Activated CD4-positive, alpha-beta memory T cell treated with anti-CD3 and anti-CD28 coated beads for 36 hours (primary cell): Measurements from ENCODE around the gene LENG1. TPM values are rescaled to one million over a fixed set of nuclear protein-coding genes. Genes with fewer than 3 reads are reported as not detected.

ENCODE experiments used
- CTCF ChIA-PET: fragments of 350-600 bp; sonication (Branson Sonifier 250); formaldehyde crosslinking; loops from one replicate; lab custom pipeline; 2021; ENCODE audit warnings: antibody characterized with exemption, inconsistent platforms; lab: Charles Lee
- POLR2A ChIA-PET: fragments of 350-600 bp; sonication (Branson Sonifier 250); formaldehyde crosslinking; loops from one replicate; lab custom pipeline; 2021; ENCODE audit warnings: antibody characterized with exemption; lab: Charles Lee
- DNase-seq: peaks from one replicate; pipeline ENCODE4 v3.0.0-alpha.2; 2020
- H3K27ac Mint-ChIP-seq: one replicate; pipeline ENCODE4 v1.8.0; 2021; ENCODE audit warnings: mixed read lengths
- H3K27me3 Mint-ChIP-seq: one replicate; pipeline ENCODE4 v1.8.0; 2021; ENCODE audit warnings: mixed read lengths
- H3K36me3 Mint-ChIP-seq: one replicate; pipeline ENCODE4 v1.8.0; 2021; ENCODE audit warnings: mixed read lengths
- H3K4me1 Mint-ChIP-seq: one replicate; pipeline ENCODE4 v1.8.0; 2021; ENCODE audit warnings: low read depth, mixed read lengths
- H3K4me3 Mint-ChIP-seq: one replicate; pipeline ENCODE4 v1.8.0; 2021; ENCODE audit warnings: mild to moderate bottlenecking, mixed read lengths
- H3K9me3 Mint-ChIP-seq: one replicate; pipeline ENCODE4 v1.8.0; 2021; ENCODE audit warnings: mixed read lengths
- intact Hi-C: fragments of 100-400 bp; cut with micrococcal nuclease; formaldehyde crosslinking; loops from one replicate; pipeline ENCODE4 v1.15.1; 2023
- total RNA-seq, 2 experiments: library from RNA; stranded (reverse); gene quantifications; one replicate each; pipeline ENCODE4 v1.2.3, GENCODE V29; 2021

LENG1 gene
- total RNA-seq, 2 experiments from 2014 or later: 4.7 to 5.3 TPM

DNA sequence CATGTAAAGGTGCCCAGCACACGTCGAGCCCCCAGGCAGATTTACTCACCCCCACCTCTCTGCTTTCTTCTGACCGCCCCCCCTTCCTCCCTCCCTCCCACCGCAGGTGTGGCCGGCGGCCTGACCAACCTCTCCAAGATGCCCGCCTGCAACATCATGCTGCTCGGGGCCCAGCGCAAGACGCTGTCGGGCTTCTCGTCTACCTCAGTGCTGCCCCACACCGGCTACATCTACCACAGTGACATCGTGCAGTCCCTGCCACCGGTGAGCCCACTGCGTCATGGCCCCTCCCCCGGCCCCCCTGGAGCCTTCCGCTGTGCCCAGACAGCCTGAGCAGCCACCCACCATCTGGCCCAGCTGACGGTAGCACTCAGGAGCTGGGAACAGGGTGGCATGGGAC, 35.1 kb downstream of the LENG1 start:
- CTCF ChIA-PET: no interaction called here
- no peak overlapping the region for H3K4me3 Mint-ChIP-seq
- intact Hi-C loops: no loop called here
- DNase-seq: no peak
- POLR2A ChIA-PET: no interaction called here
- H3K27me3 Mint-ChIP-seq: no peaks in the 10 kb centered on the region
- H3K36me3 Mint-ChIP-seq: peaks cover 30% of the 10 kb centered on the region
- H3K4me1 Mint-ChIP-seq: no peaks in the 10 kb centered on the region
- no peaks in the 10 kb centered on the region for H3K9me3 Mint-ChIP-seq
- no peak overlapping the region for H3K27ac Mint-ChIP-seq

DNA sequence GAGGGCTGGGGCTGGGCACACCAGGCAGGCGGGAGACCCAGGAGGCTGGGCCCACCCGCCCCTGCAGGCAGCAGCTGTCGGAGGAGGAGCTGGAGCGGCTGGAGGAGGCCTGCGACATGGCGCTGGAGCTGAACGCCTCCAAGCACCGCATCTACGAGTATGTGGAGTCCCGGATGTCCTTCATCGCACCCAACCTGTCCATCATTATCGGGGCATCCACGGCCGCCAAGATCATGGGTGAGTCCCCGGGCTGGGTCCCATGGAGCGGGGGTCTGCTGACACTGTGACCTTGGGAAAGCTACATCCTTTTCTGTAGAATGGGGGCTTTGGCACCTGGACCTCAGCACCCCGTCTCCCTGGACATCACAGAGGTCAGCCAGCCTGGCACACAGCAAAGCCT, 35.8 kb downstream of the LENG1 start:
- DNase-seq: no peak
- no peaks in the 10 kb centered on the region for H3K9me3 Mint-ChIP-seq
- H3K4me1 Mint-ChIP-seq: no peaks in the 10 kb centered on the region
- H3K27me3 Mint-ChIP-seq: no peaks in the 10 kb centered on the region
- peaks cover 28% of the 10 kb centered on the region for H3K36me3 Mint-ChIP-seq
- H3K27ac Mint-ChIP-seq: no peak overlapping the region
- CTCF ChIA-PET: no interaction called here
- intact Hi-C loops: no loop called here
- POLR2A ChIA-PET: no interaction called here
- H3K4me3 Mint-ChIP-seq: no peak overlapping the region

DNA sequence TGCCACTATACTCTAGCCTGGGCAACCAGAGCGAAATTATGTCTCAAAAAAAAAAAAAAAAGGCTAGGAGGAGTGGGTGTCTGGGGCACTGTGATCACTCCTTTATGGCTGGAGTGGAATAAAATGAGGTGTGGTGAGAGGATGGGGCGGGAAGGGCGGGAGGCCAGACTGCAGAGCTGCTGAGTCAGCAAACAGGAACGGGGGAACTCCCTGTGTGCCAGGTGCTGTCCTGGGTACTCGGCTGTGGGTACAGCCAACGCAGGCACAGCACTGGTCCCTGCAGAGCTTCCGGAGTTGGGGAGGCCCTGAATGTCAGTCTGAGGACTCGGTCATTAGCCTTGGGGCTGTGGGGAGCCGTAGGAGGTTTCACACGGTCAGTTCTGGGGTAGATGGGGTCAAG, 38.3 kb downstream of the LENG1 start:
- peaks cover 11% of the 10 kb centered on the region for H3K4me1 Mint-ChIP-seq
- H3K36me3 Mint-ChIP-seq: peaks cover 20% of the 10 kb centered on the region
- H3K9me3 Mint-ChIP-seq: no peaks in the 10 kb centered on the region
- H3K27ac Mint-ChIP-seq: no peak overlapping the region
- no peak for DNase-seq
- ChIA-PET POLR2A (no interaction called here), CTCF (no interaction called here)
- no peak overlapping the region for H3K4me3 Mint-ChIP-seq
- intact Hi-C loops: no loop called here
- no peaks in the 10 kb centered on the region for H3K27me3 Mint-ChIP-seq

DNA sequence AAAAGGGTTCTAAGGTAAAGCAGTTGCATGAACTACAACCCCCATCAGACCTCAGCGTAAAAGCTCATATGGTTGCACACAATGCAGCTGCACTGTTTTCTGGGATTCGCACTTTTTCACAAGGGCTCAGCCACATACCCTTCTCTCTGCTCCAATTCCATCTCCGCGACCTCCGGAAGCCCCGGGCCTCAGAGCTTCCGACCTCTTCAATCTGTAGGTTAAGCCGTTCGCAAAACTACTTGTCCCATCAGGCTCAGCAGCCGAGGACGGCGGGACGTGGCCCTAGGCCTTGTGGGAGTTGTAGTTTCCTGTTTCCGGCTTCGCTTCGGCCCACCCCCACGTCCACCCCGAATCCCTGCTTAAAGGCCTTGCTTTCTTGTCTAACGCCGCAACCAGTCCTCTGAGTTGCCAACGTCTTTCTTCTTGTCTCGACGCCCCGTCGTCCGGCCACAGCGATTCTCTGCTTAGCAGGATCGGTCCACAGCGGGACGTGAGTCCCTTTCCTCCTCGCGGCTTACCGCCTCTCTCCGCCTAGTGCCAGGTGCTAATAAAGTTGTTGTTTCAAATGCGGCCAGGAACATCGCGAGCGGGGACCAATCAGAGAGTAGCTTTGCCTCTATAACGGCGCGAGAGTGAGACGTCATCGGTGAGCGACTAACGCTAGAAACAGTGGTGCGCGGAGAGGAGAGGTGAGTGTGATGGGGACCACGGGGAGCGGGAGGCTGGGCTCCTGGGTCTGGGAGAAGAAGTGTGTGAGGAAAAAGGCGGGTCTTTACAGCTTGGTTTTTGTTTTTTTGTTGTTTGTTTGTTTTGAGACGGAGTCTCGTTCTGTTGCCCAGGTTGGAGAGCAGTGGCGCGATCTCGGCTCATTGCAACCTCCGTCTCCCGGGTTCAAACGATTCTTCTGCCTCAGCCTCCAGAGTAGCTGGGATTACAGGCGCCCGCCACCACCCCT, 44.1 kb downstream of the LENG1 start, which contains the start of the genes PRPF31 and TFPT:
TSS of gene PRPF31 (plus strand) at position 646 of the 955 bp plus-strand sequence. CDS start 2,525 bp downstream, outside the sequence.
TSS of gene TFPT (minus strand) at position 549 of the 955 bp plus-strand sequence. CDS start at position 161, 388 bp downstream.
- peak within 1 kb of the TSS; percentile 96 for H3K27ac Mint-ChIP-seq
- POLR2A ChIA-PET: interaction anchor here (0.7 to 2.6 kb wide), 9 partner anchors 10 to 249 kb away, joined by 3 to 19 read pairs (median 6); partner anchors contain the start of genes CNOT3, LENG1, MBOAT7 and MYADM
- peaks cover 30% of the 10 kb centered on the region for H3K36me3 Mint-ChIP-seq

DNA sequence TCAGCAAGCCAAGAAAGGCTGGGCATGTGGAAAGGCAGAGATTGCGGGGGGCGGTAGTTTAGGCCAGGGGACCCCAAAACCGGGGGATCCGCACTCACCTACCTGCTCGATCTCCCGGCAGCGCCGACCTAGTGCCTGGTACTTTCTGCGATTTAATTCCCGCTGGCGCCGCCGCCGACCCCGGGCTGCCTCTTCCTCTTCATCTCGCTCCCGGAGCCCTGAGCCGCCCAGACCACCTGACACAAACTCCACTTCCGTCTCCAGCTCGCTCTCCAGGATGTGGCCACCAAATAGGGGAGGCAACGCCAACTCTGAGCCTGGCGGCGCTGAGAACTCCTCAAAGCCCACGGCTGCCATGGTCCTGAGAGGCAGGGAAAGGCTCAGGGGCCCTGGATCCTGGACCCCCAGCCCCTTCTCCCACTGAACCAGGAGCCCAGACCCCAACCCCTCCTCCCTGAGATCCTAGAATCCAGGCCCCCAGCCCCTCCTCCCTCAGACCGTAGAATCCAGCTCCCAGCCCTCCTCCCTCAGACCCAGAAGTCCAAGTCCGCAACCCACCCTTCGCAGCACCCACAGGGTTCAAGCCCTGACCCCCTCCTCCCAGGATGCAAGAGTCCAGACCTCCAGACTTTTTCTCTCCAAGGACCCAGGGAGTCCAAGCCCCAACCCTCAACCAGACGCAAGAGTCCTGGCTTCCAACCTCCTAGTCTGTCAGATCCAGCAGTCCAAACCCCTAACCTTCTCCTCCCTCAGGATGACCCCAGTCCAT, 45.0 kb downstream of the LENG1 start:
- Mint-ChIP-seq H3K4me3 (peak overlapping the region; percentile 85), H3K27ac (peak overlapping the region; percentile 96), H3K36me3 (peaks cover 28% of the 10 kb centered on the region), H3K4me1 (peaks cover 27% of the 10 kb centered on the region), H3K27me3 (no peaks in the 10 kb centered on the region), H3K9me3 (no peaks in the 10 kb centered on the region)
- DNase-seq: peak; percentile 75
- CTCF ChIA-PET: interaction anchor here (0.6 to 1.7 kb wide), 4 partner anchors 12 to 23 kb away, joined by 3 to 5 read pairs (median 3); partner anchors contain the start of genes CNOT3, NDUFA3 and OSCAR
- POLR2A ChIA-PET: interaction anchor here (0.7 to 2.6 kb wide), 9 partner anchors 9 to 248 kb away, joined by 3 to 19 read pairs (median 6); partner anchors contain the start of genes CNOT3, LENG1, MBOAT7 and MYADM
- intact Hi-C loops: loop anchor here (1.0 to 10.0 kb wide), 8 partner anchors 12 to 1927 kb away; partner anchors contain the start of genes CNOT3, LENG1, LENG8 and MYADM

More for the DNA sequence above, 44.1 kb downstream of the LENG1 start, which contains the start of the genes PRPF31 and TFPT:
- DNase-seq: peak; percentile 98
- H3K9me3 Mint-ChIP-seq: no peaks in the 10 kb centered on the region
- H3K4me1 Mint-ChIP-seq: peaks cover 27% of the 10 kb centered on the region
- intact Hi-C loops: loop anchor here (1.0 to 10.0 kb wide), 8 partner anchors 13 to 1928 kb away; partner anchors contain the start of genes CNOT3, LENG1, LENG8 and MYADM
- CTCF ChIA-PET: interaction anchor here (1.0 to 1.7 kb wide), 2 partner anchors 20 to 22 kb away, joined by 3 to 5 read pairs; partner anchors contain the start of gene CNOT3
- H3K4me3 Mint-ChIP-seq: peak within 1 kb of the TSS; percentile 85
- H3K27me3 Mint-ChIP-seq: no peaks in the 10 kb centered on the region

DNA sequence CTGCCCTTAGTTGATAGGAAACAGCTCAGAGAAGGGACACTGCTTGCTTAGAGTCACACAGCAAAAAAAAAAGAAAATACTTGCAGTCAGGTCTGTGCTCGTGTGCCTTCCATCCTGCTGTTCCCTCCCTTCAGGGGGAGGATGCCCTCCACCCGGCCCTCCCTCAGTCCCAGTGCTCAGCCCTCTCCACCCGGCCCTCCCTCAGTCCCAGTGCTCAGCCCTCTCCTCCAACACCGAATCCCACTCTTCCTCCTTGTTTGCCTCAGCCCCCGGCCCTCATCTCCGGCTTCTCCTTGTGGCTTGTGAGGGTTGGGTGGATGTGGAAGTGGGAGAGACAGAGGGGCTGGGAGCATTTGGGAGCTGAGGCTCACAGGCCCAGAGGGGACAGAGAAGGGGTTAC, 49.9 kb downstream of the LENG1 start:
- Mint-ChIP-seq H3K27me3 (no peaks in the 10 kb centered on the region), H3K4me1 (peaks cover 14% of the 10 kb centered on the region), H3K4me3 (no peak overlapping the region), H3K27ac (no peak overlapping the region), H3K36me3 (peaks cover 47% of the 10 kb centered on the region), H3K9me3 (no peaks in the 10 kb centered on the region)
- ChIA-PET POLR2A (no interaction called here), CTCF (no interaction called here)
- intact Hi-C loops: loop anchor here (10.0 kb wide), 1 partner anchor 335 kb away; the partner anchor contains the start of gene LENG8
- no peak for DNase-seq

DNA sequence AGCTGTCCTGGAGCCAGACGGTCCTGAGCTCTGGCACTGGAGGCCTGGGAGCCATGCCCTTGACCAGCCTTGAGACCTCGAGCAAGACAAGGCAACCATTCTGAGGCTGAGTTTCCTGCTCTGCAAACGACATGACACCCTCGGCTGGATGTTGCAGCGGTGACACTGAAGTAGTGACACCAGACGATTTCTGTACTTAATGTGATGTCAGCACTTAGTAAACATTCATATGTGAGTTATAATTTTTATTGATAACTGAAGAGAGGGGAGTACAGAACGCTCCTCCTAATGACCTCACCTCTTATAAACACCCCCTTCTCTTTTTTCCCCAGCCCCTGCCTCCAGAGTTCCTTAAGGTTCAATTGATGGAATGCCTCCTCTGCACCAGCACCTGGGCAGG, 51.0 kb downstream of the LENG1 start:
- H3K27me3 Mint-ChIP-seq: no peaks in the 10 kb centered on the region
- no peaks in the 10 kb centered on the region for H3K9me3 Mint-ChIP-seq
- intact Hi-C loops: no loop called here
- no peak overlapping the region for H3K4me3 Mint-ChIP-seq
- ChIA-PET POLR2A (interaction anchor here (1.0 kb wide), 1 partner anchor 12 kb away, joined by 3 read pairs; no protein-coding TSS in a partner anchor), CTCF (no interaction called here)
- H3K36me3 Mint-ChIP-seq: peaks cover 38% of the 10 kb centered on the region
- peaks cover 7% of the 10 kb centered on the region for H3K4me1 Mint-ChIP-seq
- no peak overlapping the region for H3K27ac Mint-ChIP-seq
- no peak for DNase-seq

DNA sequence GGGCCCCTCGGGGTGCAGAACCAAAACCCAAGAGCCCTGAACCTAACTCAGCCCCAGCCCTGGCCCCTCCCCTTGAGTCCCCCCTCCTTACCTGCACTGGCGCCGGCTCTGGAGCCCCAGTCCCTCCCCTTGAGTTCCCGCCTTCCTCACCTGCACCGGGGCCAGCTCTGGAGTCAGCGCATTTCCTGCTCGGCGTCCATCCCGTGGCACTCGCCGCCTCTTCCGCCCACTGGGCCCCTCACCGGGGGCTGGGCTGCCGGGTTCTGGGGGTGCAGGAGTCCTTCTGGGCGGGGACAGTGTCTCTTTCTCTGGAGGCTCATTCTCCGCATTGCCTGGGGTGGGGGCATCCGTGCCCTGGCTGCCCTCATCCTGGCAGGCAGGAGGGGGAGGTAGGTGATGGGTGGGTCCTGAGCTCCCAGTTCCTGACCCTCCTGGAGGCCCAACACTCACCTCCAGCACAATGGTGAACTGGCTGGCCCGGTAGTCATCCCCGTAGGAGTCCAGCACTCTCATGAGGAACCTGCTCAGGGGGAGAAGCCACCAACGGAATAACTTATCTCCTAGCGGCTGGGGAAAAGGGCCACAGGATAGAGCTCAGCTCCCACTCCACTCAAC, 51.5 kb downstream of the LENG1 start:
- H3K4me3 Mint-ChIP-seq: no peak overlapping the region
- no peak for DNase-seq
- CTCF ChIA-PET: no interaction called here
- POLR2A ChIA-PET: interaction anchor here (1.0 kb wide), 1 partner anchor 11 kb away, joined by 3 read pairs; no protein-coding TSS in a partner anchor
- intact Hi-C loops: no loop called here
- no peaks in the 10 kb centered on the region for H3K27me3 Mint-ChIP-seq
- no peak overlapping the region for H3K27ac Mint-ChIP-seq
- no peaks in the 10 kb centered on the region for H3K9me3 Mint-ChIP-seq
- peaks cover 37% of the 10 kb centered on the region for H3K36me3 Mint-ChIP-seq
- peaks cover 6% of the 10 kb centered on the region for H3K4me1 Mint-ChIP-seq

DNA sequence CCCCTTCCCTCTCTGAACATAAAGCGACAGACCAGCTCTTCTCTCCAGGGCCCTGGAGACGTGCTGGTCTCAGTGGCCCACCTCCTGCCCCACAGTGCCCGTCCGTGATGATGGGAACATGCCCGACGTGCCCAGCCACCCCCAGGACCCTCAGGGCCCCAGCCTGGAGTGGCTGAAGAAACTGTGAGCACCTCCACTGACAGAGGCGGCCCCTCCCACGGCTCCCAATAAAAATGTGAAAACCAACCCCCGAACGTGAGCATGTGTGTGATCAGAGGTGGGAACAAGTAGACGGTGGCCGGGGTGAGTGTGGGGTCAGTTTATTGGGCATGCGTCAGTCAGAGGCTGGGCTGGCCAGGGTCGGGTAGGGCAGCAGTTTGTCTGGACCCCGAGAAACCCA, 52.8 kb downstream of the LENG1 start:
- no peak overlapping the region for H3K27ac Mint-ChIP-seq
- no peak overlapping the region for H3K4me3 Mint-ChIP-seq
- H3K27me3 Mint-ChIP-seq: no peaks in the 10 kb centered on the region
- intact Hi-C loops: no loop called here
- ChIA-PET CTCF (no interaction called here), POLR2A (no interaction called here)
- peaks cover 13% of the 10 kb centered on the region for H3K4me1 Mint-ChIP-seq
- H3K36me3 Mint-ChIP-seq: peaks cover 38% of the 10 kb centered on the region
- peak; percentile 3 for DNase-seq
- no peaks in the 10 kb centered on the region for H3K9me3 Mint-ChIP-seq

DNA sequence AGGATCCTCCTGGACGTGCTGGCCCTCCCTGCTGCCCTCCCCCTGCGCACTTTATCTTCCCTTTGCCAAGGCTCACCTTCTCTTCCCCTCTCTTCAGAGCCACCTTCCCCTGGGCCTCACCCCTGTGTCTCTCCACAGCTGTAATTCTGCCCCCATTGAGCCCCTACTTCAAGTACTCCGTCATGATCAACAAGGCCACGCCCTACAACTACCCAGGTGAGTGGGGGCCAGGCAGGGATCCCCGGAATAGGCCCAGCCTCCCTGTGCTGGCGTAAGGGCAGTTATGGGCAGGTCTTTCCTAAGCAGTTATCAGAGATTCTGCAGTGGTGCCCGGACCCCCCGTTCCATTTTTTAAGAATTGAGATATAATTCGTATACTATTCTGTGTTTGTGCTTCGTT, 53.7 kb downstream of the LENG1 start:
- CTCF ChIA-PET: no interaction called here
- Mint-ChIP-seq H3K27me3 (no peaks in the 10 kb centered on the region), H3K27ac (no peak overlapping the region), H3K36me3 (peaks cover 36% of the 10 kb centered on the region), H3K4me1 (peaks cover 13% of the 10 kb centered on the region), H3K9me3 (no peaks in the 10 kb centered on the region), H3K4me3 (no peak overlapping the region)
- intact Hi-C loops: no loop called here
- POLR2A ChIA-PET: interaction anchor here (1.1 kb wide), 1 partner anchor 9 kb away, joined by 4 read pairs; no protein-coding TSS in a partner anchor
- peak; percentile 3 for DNase-seq
